ENCODE data around the gene EGFL8.

Gene EGFL8

DNA sequence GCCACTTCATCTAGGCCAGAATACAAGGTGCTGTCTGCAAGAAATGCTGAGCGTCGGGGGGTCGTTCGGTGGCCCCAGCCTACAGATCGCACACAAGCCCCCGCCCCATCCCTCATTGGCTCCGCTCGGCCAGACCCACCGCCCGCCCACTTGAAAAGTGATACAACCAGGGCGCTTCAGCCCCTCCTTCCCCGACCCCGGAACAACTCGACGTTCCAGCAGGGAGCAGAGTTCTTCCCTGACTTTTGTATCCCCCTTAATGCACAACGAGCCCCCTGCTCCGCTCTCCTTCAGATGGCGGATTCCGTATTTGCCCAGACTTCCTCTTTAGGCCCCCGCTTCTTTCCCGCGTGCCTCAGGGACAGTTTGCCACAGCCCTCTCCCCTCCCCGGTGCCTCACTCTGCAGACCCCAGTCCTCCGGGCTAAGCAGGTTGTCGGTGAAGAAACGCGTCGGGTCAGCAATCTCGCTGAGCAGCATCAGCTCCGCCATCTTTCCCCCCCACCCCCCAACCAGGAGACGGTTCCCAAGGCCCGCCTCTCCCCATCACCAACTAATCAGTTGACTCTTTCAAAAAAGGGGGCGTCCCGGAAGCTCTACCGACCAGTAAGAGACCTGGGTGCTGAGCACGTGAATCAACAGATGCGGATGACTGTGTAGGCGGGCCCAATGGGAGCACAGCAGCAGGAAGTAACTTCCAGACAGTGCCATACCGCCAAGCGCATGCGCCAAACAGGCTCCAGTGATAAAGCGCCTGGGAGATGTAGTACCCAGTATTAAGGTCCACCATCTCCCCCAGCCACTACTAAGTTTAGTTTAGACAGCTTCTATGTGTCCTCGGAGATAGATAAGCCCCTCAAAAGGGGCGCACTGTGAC, 36.4 kb upstream of the EGFL8 start, which contains the start of gene ATF6B:
ATF6B (minus strand) TSS at position 530 of the 876 bp plus-strand sequence; CDS start at position 491, 39 bp downstream.
- peak within 1 kb of the TSS; percentile 92 to 100 (median 96) for H3K4me3 ChIP-seq (ENCODE audit: low read depth in 1 of 5, low read length in 5 of 5)
- peak within 1 kb of the TSS; percentile 71 to 84 (median 79) for H3K9ac ChIP-seq (ENCODE audit: low read length in 5 of 5)
- no peaks in the 10 kb centered on the region for H3K9me3 ChIP-seq (ENCODE audit: control insufficient read depth in 5 of 5, low read length in 5 of 5)
- H3K27ac ChIP-seq (ENCODE audit: low read depth, low read length) = peak within 1 kb of the TSS; percentile 87
- no peaks in the 10 kb centered on the region for H3K27me3 ChIP-seq (ENCODE audit: control insufficient read depth in 5 of 5, insufficient read depth in 4 of 5, low read length in 5 of 5)
- peaks cover 10 to 38% (median 34%) of the 10 kb centered on the region in 5 donors for H3K4me1 ChIP-seq (ENCODE audit: control insufficient read depth in 5 of 5, insufficient read depth in 5 of 5, low read length in 5 of 5)
- H3K36me3 ChIP-seq (ENCODE audit: control insufficient read depth in 5 of 5, insufficient read depth in 5 of 5, low read length in 5 of 5) = peaks cover 0 to 40% (median 28%) of the 10 kb centered on the region in 5 donors

DNA sequence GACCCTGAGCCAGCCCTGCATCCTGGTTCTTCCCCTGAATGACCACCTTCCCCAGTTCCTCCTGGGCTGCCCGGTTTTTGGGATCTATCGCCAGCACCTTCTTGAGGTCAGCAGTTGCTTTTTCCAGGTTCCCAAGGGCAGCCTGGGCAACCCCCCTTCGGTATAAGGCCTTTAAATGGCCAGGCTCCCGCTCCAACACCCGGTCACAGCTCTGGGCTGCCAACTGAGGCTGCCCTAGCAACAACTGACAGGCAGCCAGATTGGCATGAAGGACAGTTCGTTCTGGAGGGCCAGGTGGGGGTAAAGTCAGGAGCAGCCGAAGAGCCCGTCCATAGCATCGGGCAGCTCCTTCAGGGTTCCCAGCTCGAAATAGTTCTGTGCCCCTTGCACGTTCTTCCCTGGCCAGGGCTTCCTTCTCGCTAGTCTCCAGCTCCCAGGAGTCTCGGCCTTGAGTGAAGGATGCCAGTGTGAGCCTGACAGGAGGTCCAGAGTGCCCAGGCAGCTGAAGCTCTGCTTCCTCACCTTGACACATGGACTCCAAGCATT, 35.6 kb upstream of the EGFL8 start:
- peak overlapping the region in 2 of 5 donors; percentile 79 to 83 for H3K9ac ChIP-seq (ENCODE audit: low read length in 5 of 5)
- peak overlapping the region; percentile 87 for H3K27ac ChIP-seq (ENCODE audit: low read depth, low read length)
- H3K36me3 ChIP-seq (ENCODE audit: control insufficient read depth in 5 of 5, insufficient read depth in 5 of 5, low read length in 5 of 5) = peaks cover 0 to 31% (median 23%) of the 10 kb centered on the region in 5 donors
- H3K27me3 ChIP-seq (ENCODE audit: control insufficient read depth in 5 of 5, insufficient read depth in 4 of 5, low read length in 5 of 5) = no peaks in the 10 kb centered on the region
- H3K4me3 ChIP-seq (ENCODE audit: low read depth in 1 of 5, low read length in 5 of 5) = peak overlapping the region; percentile 77 to 100 (median 96)
- no peaks in the 10 kb centered on the region for H3K9me3 ChIP-seq (ENCODE audit: control insufficient read depth in 5 of 5, low read length in 5 of 5)
- peaks cover 10 to 38% (median 34%) of the 10 kb centered on the region in 5 donors for H3K4me1 ChIP-seq (ENCODE audit: control insufficient read depth in 5 of 5, insufficient read depth in 5 of 5, low read length in 5 of 5)

DNA sequence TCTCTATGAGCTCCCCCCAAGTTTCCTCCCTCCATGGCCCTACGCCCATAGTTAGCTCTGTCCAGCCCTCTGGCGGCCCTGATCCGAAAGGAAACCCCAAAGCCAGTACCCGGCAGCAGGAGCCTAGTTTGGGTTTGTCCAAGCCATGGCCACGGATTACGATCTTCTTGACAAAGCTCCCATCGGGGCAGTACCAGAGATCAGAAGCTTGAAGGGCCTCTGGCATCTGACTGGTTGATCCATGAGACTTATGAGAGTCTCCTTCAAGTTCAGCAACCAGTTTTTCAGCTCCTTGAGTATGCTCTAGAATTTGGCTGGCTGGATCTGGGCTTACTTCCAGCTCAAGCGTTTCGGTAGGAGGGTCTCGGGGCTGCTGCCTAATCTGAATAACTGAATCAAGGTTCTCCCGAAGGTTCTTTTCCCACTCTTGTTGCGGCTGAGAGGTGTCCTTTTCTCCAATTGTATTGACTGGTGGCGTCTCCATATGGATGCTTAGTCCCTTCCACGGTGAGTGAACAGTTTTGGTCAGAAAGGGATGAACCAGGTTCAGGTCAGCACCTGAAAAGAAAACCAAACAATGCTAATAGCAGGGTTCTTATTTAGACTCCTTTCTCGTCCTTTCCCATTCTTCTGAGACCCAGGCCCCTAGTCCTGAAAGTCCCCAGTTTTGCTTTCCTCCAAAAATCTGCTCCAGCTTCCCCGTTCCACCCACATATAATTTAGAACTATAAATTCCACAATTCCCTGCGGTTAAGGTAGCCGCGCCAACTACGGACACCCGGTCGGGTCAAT, 34.9 kb upstream of the EGFL8 start:
- H3K9ac ChIP-seq (ENCODE audit: low read length in 5 of 5) = peak overlapping the region; percentile 13 to 86 (median 79)
- H3K9me3 ChIP-seq (ENCODE audit: control insufficient read depth in 5 of 5, low read length in 5 of 5) = no peaks in the 10 kb centered on the region
- peaks cover 10 to 38% (median 34%) of the 10 kb centered on the region in 5 donors for H3K4me1 ChIP-seq (ENCODE audit: control insufficient read depth in 5 of 5, insufficient read depth in 5 of 5, low read length in 5 of 5)
- H3K4me3 ChIP-seq (ENCODE audit: low read depth in 1 of 5, low read length in 5 of 5) = peak overlapping the region; percentile 77 to 96 (median 82)
- H3K36me3 ChIP-seq (ENCODE audit: control insufficient read depth in 5 of 5, insufficient read depth in 5 of 5, low read length in 5 of 5) = peaks cover 0 to 25% (median 16%) of the 10 kb centered on the region in 5 donors
- no peaks in the 10 kb centered on the region for H3K27me3 ChIP-seq (ENCODE audit: control insufficient read depth in 5 of 5, insufficient read depth in 4 of 5, low read length in 5 of 5)
- H3K27ac ChIP-seq (ENCODE audit: low read depth, low read length) = peak overlapping the region; percentile 87

DNA sequence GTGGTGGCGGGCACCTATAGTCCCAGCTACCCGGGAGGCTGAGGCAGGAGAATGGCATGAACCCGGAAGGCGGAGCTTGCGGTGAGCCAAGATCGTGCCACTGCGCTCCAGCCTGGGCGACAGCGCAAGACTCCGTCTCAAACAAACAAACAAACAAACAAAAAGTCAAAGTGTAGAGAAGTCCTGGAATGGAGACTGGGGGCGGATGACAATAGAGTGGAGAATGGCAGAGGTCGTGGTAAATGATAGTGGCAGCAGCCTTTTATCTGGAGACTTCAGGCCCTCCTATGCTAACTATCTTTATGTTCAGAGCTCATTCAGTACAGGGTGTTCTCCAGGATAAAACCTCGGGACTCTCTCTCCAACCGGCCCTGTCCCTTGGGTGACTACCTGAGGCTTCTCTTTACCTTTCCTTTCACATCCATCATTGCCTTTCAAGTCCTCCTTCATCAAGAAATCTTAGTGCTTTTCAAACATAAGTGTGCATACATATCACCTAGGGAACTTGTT, 32.9 kb upstream of the EGFL8 start:
- H3K4me3 ChIP-seq (ENCODE audit: low read depth in 1 of 5, low read length in 5 of 5) = no peak overlapping the region
- peaks cover 0 to 6% (median 0%) of the 10 kb centered on the region in 5 donors for H3K36me3 ChIP-seq (ENCODE audit: control insufficient read depth in 5 of 5, insufficient read depth in 5 of 5, low read length in 5 of 5)
- H3K4me1 ChIP-seq (ENCODE audit: control insufficient read depth in 5 of 5, insufficient read depth in 5 of 5, low read length in 5 of 5) = peaks cover 10 to 38% (median 31%) of the 10 kb centered on the region in 5 donors
- H3K9me3 ChIP-seq (ENCODE audit: control insufficient read depth in 5 of 5, low read length in 5 of 5) = no peaks in the 10 kb centered on the region
- no peak overlapping the region for H3K27ac ChIP-seq (ENCODE audit: low read depth, low read length)
- no peak overlapping the region for H3K9ac ChIP-seq (ENCODE audit: low read length in 5 of 5)
- no peaks in the 10 kb centered on the region for H3K27me3 ChIP-seq (ENCODE audit: control insufficient read depth in 5 of 5, insufficient read depth in 4 of 5, low read length in 5 of 5)

DNA sequence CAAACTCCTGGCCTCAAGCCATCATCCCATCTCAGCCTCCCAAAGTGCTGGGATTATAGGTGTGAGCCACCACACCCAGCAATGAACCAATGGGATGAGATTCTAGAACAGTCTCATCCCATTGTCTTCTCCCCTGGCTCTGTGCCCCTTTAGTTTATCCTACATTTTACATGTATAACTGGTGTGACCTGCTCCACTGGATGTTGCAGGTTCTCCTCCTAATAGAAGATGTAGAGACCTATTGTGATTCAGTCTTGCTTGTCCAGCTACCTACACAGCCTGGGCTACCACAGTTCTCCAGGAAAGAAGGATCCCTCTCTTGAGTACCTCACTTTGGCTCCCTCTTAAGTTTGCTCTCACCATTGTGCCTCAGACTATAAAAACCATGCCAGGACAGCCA, 32.3 kb upstream of the EGFL8 start:
- Histone ChIP-seq H3K36me3 (ENCODE audit: control insufficient read depth in 5 of 5, insufficient read depth in 5 of 5, low read length in 5 of 5) (no peaks in the 10 kb centered on the region), H3K4me1 (ENCODE audit: control insufficient read depth in 5 of 5, insufficient read depth in 5 of 5, low read length in 5 of 5) (peaks cover 7 to 32% (median 25%) of the 10 kb centered on the region in 5 donors), H3K9me3 (ENCODE audit: control insufficient read depth in 5 of 5, low read length in 5 of 5) (no peaks in the 10 kb centered on the region), H3K27me3 (ENCODE audit: control insufficient read depth in 5 of 5, insufficient read depth in 4 of 5, low read length in 5 of 5) (no peaks in the 10 kb centered on the region), H3K9ac (ENCODE audit: low read length in 5 of 5) (no peak overlapping the region), H3K27ac (ENCODE audit: low read depth, low read length) (no peak overlapping the region), H3K4me3 (ENCODE audit: low read depth in 1 of 5, low read length in 5 of 5) (no peak overlapping the region)

DNA sequence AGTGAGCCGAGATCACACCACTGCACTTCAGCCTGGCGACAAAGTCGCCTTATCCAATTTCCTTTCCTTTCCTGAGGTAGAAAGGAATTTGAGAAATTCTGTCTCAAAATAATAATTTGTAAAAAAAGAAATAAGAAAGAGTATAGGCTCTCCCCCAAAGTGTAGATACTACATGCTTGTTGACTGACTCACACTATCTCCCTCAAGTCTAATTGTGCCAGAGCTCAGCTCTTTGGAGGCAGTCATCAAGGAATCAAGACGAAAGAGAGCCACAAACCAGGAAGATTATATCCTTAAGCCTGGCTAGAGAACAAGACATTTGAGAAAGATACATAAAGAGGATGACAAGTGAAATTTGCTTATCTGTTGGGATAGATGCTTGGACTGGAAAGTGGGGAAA, 30.6 kb upstream of the EGFL8 start:
- Histone ChIP-seq H3K9ac (ENCODE audit: low read length in 5 of 5) (no peak overlapping the region), H3K9me3 (ENCODE audit: control insufficient read depth in 5 of 5, low read length in 5 of 5) (no peaks in the 10 kb centered on the region), H3K4me3 (ENCODE audit: low read depth in 1 of 5, low read length in 5 of 5) (no peak overlapping the region)

DNA sequence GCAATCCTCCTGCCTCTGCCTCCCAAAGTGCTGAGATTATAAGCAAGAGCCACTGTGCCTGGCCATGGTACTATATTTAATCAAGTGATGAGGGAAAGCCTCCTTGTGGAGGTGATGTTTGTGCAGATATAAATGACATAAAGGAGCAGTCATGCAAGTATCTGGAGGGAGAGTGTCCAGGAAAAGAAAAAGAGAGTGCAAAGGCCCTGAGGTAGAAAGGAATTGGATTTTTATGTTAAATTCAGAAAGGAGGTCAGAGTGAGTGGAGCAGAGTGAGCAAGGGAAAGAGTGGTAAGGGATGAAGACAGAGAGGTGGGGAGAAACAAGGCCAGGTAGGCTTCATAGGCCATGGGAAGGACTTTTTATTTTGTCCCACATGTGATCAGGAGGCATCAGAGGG, 26.9 kb upstream of the EGFL8 start:
- H3K27ac ChIP-seq (ENCODE audit: low read depth, low read length) = no peak overlapping the region
- H3K4me3 ChIP-seq (ENCODE audit: low read depth in 1 of 5, low read length in 5 of 5) = no peak overlapping the region
- no peaks in the 10 kb centered on the region for H3K9me3 ChIP-seq (ENCODE audit: control insufficient read depth in 5 of 5, low read length in 5 of 5)
- H3K36me3 ChIP-seq (ENCODE audit: control insufficient read depth in 5 of 5, insufficient read depth in 5 of 5, low read length in 5 of 5) = no peaks in the 10 kb centered on the region
- peaks cover 0 to 6% (median 3%) of the 10 kb centered on the region in 5 donors for H3K4me1 ChIP-seq (ENCODE audit: control insufficient read depth in 5 of 5, insufficient read depth in 5 of 5, low read length in 5 of 5)
- peaks cover 0 to 3% (median 0%) of the 10 kb centered on the region in 5 donors for H3K27me3 ChIP-seq (ENCODE audit: control insufficient read depth in 5 of 5, insufficient read depth in 4 of 5, low read length in 5 of 5)
- no peak overlapping the region for H3K9ac ChIP-seq (ENCODE audit: low read length in 5 of 5)

More for the DNA sequence above, 30.6 kb upstream of the EGFL8 start:
- no peaks in the 10 kb centered on the region for H3K36me3 ChIP-seq (ENCODE audit: control insufficient read depth in 5 of 5, insufficient read depth in 5 of 5, low read length in 5 of 5)
- H3K4me1 ChIP-seq (ENCODE audit: control insufficient read depth in 5 of 5, insufficient read depth in 5 of 5, low read length in 5 of 5) = peaks cover 3 to 17% (median 13%) of the 10 kb centered on the region in 5 donors
- no peak overlapping the region for H3K27ac ChIP-seq (ENCODE audit: low read depth, low read length)
- no peaks in the 10 kb centered on the region for H3K27me3 ChIP-seq (ENCODE audit: control insufficient read depth in 5 of 5, insufficient read depth in 4 of 5, low read length in 5 of 5)

DNA sequence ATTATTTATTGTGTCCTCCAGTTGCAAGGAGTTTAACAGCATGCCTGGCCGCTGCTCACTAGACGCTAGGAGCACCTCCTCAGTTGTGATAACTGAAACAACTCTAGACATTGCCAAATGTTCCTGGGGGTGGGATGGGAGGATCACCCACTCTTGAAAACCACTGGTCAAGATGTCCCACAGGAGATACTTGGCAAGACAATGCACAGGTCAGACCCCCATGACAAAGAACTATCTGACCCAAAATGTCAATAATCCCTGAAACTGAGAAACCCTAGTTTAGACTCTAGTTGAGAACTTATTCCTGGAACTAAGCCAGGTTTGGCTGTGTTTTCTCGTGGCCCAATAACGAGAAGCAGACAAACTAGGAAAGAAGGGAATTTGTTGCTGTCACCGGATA, 24.8 kb upstream of the EGFL8 start:
- Histone ChIP-seq H3K9me3 (ENCODE audit: control insufficient read depth in 5 of 5, low read length in 5 of 5) (no peaks in the 10 kb centered on the region), H3K27ac (ENCODE audit: low read depth, low read length) (no peak overlapping the region), H3K36me3 (ENCODE audit: control insufficient read depth in 5 of 5, insufficient read depth in 5 of 5, low read length in 5 of 5) (no peaks in the 10 kb centered on the region), H3K9ac (ENCODE audit: low read length in 5 of 5) (no peak overlapping the region), H3K4me1 (ENCODE audit: control insufficient read depth in 5 of 5, insufficient read depth in 5 of 5, low read length in 5 of 5) (peaks cover 0 to 6% (median 3%) of the 10 kb centered on the region in 5 donors), H3K27me3 (ENCODE audit: control insufficient read depth in 5 of 5, insufficient read depth in 4 of 5, low read length in 5 of 5) (peaks cover 0 to 3% (median 0%) of the 10 kb centered on the region in 5 donors), H3K4me3 (ENCODE audit: low read depth in 1 of 5, low read length in 5 of 5) (no peak overlapping the region)

DNA sequence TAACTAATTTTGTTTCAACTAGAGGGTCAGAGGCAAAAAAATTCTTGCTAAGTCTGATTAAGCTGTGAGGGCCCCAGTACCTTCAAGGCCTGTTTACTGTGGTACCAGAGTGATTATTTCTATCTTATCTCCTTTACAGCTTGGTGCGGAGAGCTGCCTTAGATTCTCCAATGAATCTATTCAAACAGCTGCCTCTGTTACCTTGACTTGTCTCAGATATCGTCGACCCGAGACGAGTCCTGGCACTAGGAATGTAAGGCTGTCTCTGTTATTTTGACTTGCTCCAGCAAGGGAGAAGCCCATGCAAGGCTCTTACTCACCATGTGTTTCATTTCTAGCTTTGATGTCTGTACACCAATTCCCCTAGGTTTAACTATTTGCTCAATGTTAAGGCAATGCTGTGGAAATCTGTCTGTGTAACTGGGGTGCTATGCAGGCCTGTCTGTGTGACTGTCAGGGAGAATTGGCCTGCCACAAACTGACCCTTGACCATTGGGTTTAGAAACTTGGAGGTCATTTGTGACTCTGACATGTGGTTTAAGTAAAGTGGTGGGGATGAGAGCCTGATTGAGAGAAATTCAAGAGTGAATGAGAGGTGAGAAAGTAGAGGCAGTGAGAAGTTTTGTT, 23.9 kb upstream of the EGFL8 start:
- H3K27ac ChIP-seq (ENCODE audit: low read depth, low read length) = no peak overlapping the region
- H3K4me1 ChIP-seq (ENCODE audit: control insufficient read depth in 5 of 5, insufficient read depth in 5 of 5, low read length in 5 of 5) = peaks cover 0 to 6% (median 3%) of the 10 kb centered on the region in 5 donors
- no peak overlapping the region for H3K9ac ChIP-seq (ENCODE audit: low read length in 5 of 5)
- H3K4me3 ChIP-seq (ENCODE audit: low read depth in 1 of 5, low read length in 5 of 5) = no peak overlapping the region
- no peaks in the 10 kb centered on the region for H3K36me3 ChIP-seq (ENCODE audit: control insufficient read depth in 5 of 5, insufficient read depth in 5 of 5, low read length in 5 of 5)
- peaks cover 0 to 3% (median 0%) of the 10 kb centered on the region in 5 donors for H3K27me3 ChIP-seq (ENCODE audit: control insufficient read depth in 5 of 5, insufficient read depth in 4 of 5, low read length in 5 of 5)
- no peaks in the 10 kb centered on the region for H3K9me3 ChIP-seq (ENCODE audit: control insufficient read depth in 5 of 5, low read length in 5 of 5)

Measured in subcutaneous abdominal adipose tissue (tissue), 5 donors.